Measurements from ENCODE around the gene TMEM132D.

DNA sequence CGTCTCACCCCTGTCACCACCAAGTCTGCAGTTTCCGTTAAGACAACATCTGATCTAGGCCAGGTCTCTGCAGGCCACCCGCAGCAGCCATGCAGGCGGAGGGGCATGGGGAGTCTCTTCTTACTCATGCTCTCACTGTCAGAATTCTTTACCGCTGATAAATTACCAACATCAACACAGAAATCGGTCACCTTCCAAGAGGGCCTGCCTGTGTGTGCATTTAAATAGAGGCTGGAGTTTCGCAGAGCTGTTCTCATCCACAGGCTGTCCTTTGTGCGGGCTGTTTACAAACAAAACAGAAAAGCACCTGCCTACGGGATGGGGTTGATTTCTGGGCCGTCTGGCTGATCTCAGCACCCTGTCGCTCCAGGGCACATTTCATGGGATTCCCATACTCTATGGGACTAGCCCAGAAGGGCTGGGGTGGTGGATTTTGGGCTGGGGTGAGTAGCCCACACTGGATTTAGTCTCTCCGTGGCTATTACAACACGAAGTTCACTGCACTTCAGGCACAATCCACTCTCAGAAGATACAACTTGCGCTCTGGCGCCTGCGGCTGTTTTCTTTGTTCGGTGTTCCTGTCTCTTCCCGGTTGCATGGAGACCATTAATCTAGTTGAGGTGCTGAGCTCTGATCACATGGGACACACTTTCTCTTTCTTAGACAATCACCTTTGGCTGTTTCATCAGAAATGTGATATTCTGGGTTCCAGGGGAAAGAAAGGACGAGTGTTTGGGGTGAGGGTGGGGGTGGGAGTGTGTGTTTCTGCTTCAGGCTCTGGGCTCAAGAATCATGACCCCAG, 719.5 kb downstream of the TMEM132D start:
- TF ChIP-seq POLR2A (IDR thresholded peaks at IDR 0.05): no peak
- TF ChIP-seq, protein P1, sequence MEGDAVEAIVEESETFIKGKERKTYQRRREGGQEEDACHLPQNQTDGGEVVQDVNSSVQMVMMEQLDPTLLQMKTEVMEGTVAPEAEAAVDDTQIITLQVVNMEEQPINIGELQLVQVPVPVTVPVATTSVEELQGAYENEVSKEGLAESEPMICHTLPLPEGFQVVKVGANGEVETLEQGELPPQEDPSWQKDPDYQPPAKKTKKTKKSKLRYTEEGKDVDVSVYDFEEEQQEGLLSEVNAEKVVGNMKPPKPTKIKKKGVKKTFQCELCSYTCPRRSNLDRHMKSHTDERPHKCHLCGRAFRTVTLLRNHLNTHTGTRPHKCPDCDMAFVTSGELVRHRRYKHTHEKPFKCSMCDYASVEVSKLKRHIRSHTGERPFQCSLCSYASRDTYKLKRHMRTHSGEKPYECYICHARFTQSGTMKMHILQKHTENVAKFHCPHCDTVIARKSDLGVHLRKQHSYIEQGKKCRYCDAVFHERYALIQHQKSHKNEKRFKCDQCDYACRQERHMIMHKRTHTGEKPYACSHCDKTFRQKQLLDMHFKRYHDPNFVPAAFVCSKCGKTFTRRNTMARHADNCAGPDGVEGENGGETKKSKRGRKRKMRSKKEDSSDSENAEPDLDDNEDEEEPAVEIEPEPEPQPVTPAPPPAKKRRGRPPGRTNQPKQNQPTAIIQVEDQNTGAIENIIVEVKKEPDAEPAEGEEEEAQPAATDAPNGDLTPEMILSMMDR (IDR thresholded peaks at IDR 0.05): no peak
